HG02623 (cell line): ENCODE results near the gene PER2.

Experiments used
- ATAC-seq: cut with Tn5 transposase; IDR thresholded peaks from one replicate; pipeline ENCODE4 v1.9.1; 2021; ENCODE audit warnings: moderate library complexity; ENCODE audit not compliant: unreplicated experiment

PER2 gene

DNA sequence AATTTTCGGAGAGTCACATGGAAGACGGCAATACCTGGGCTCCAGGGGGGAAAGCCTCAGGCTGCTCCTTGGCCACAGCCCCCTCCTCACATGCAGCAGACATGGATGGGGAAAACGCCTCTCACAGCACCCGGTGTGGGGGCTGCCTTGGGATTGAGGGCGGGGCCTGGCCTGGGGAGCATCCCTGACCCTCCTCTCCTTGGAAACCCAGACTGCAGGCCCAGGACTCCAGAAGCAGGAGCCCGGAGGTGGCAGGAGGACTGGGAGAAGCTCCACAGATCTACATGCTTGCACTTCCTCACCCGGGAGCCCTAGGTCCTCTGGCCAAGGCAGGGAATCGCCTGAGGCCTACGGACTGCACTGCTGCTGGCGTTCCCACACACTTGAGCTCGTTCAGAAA, 36.4 kb downstream of the PER2 start:
- no peak for ATAC-seq

DNA sequence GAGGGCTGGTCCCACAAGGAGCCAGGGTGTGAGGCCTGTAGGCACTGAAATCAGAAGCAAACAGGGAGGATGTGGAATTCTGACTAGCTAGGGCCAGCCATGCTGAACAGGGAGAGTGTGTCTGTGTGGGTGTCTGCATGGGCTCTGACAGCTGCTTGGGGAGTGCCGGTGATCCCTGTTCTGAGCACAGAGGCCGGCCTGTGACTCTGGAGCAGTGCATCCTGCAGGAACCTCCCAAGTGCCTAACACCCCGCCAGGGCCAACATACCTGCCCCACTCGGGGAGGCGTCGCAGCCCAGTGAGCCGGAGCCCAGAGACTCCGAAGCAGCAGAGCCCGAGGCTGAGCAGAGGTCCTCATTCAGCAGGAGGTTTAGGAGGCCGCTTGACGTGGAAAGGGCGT, 37.1 kb downstream of the PER2 start:
- no peak for ATAC-seq

DNA sequence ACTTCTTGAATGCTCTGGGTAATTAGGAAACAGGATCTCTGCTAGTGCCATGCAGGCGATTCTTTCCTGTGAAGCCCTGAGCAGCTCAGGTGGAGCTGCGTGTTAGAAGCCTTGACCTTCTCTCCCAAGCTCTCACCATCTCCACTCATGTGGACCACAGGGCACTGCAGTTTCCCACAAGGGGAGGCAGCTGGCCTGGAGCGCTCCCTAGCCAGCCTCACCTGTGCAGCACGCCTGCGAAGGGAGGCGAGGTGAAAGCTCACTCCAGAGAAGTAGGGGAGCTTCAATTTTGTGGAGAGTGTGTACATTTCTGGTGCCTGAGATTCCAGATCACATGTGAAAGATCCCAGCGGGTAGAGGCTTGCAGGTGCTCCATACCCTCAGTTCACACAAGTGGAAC, 37.5 kb downstream of the PER2 start:
- ATAC-seq: no peak

DNA sequence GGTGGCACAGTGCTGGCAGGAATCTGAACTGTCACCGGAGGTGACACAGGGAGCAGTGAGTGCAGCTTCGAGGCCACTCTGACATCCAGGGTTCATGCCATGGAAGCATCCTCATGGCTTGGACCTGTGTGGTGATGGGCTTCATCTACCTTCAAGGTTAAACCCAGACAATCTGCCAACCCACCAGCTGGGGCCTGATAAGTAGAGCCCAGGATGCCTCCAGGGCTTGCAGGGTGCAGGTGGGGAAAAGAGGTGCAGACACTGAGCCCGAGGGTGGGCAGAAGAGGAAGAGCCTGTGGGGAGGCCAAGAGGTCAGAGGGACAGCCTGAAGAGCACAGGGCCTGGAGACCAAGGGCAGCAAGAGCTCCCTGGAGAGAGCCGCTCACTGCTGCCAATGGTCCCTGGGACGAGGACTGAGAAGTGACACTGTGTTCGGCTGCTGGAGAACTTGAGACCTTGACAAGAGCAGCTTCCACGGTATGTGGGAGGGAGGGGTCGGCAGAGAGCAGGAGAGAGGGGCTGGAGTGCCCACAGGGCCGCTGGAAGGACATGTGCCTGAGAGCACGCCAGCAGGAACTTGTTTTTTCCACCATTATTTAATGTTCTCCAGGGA, 40.5 kb downstream of the PER2 start:
- no peak for ATAC-seq

DNA sequence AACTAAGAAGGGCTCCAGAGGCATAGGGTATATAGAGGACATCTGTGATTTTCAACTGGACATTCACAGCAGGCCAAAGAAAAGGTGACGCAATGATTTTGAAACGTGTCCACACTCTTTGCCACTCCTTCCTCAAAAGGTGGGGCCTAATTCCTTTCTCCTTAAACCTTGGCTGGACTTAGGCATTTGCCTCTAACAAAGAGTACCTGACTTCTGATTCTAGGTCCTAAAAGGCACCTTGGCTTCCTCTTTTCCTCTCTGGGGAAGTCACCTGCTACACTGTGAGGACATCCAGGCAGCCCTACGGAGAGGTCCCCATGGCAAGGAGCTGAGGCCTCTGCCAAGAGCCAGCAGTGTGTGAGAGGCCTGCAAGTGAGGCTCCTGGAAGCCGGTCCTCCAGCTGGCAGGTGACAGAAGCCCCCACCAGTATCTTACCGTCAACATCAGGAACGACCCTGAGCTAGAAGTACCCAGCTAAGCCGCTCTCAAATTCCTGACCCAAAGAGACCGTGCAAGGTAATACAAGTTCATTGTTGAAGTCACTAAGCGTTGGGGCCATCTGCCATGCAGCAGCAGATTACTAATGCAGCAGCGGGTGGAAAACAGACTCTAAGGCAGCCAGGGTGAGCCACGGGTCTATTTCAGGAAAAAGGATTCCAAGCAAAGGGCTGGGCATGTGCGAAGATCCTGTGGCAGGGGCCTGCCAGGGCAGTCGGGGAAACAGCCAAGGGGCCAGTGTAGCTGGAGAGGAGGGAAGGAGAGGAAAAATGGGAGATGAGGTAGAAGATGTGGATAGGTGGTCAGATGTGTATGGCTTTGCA, 41.2 kb downstream of the PER2 start:
- no peak for ATAC-seq

DNA sequence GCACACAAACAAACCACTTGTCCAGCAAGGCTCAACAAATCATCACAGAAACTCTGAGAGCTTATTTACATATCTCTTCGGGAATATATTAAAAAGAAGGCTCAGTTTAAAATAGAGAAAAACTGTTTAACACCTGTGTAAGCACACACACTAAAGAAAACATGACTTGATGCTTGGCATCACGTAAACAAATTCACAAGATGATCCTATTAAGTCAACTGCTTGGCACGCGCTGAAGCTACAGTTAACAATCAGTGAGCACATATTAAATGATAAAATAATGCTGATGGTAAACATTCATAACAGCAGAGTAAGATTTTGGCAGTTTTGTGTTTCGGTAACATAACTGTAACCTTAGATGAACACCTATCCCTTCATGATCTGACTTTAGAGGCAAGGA, 44.3 kb downstream of the PER2 start:
- no peak for ATAC-seq

DNA sequence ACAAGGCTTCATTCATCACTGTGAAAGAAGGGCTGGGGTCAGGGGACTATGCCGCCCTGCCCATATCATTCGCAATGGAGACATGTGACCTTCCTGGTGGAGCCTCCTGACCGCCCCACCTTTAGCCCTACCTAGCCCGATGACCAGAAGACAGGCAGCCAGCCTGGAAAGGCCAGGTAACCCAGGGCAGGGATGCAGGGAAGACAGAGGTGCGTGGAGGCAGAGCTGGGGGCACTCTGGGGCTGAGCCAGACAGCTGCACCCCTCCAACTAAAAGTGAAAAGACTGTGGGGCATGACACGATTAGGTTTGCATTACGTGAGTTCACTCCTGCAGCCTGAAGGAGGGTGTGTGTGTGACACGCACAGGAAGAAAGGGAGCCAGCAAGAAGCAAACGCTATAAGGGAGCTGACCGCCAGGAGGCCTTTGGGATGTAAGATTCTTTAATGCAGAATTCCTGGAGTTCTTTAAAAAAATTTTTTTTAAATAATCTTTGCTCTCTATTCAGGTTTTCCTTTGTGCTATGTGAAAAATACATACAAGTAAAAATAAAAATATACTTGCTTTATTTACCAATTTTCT, 44.8 kb downstream of the PER2 start:
- no peak for ATAC-seq

DNA sequence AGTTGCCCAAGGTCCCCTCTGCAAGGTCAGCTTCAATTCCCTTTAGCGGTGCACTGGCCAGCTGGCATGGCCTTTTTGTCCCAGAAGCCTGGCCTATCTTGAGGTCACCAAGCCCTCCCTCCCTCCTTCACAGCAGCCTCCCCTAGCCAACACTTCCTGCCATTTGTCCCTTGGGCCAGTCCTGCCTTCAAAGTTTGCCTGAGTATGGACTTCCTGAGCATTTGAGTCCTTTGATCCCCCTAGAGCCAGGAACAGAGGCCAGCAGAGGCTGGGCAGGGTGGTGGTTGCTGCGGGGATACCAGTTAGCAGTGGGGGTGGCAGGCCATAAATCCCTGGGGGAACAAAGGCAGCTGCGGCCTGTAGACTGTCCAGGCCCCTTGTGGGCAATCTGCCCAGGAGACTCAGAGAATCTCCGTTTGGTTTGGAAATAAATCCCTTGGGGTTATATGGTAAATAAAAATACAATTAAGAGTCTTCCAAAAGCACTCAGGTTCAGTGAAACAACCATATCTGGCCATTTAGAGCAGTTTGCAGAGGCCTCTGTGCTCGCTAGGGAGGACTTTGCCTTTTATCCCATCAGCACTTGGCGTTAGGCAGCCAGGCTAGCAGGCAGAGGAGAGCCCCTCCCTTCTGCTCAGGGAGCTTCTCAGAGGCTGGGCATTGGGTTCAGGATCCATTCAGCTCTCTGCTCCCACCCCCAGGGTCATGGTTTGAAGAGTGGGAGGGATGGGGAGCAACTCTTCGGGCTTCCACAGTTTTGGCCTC, 45.5 kb downstream of the PER2 start:
- ATAC-seq: no peak

DNA sequence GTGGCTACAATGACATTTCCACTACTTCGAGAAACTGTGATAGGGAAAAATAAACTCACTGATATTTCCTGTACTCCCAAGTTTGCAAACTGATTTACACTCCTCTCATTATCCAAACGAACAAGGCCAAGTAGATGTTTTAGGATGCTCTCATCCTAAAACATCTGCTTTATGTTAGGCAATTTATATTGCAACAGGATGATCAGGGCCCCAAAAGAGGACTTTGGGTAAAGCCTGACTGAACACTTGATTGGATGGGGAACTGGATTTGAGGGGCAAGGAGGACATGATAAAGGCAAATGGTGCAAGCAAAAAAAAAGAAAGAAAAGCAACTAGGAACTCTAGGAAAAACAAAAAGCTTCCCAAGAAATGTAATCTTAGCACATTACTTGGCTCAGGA, 46.4 kb downstream of the PER2 start:
- ATAC-seq: no peak

DNA sequence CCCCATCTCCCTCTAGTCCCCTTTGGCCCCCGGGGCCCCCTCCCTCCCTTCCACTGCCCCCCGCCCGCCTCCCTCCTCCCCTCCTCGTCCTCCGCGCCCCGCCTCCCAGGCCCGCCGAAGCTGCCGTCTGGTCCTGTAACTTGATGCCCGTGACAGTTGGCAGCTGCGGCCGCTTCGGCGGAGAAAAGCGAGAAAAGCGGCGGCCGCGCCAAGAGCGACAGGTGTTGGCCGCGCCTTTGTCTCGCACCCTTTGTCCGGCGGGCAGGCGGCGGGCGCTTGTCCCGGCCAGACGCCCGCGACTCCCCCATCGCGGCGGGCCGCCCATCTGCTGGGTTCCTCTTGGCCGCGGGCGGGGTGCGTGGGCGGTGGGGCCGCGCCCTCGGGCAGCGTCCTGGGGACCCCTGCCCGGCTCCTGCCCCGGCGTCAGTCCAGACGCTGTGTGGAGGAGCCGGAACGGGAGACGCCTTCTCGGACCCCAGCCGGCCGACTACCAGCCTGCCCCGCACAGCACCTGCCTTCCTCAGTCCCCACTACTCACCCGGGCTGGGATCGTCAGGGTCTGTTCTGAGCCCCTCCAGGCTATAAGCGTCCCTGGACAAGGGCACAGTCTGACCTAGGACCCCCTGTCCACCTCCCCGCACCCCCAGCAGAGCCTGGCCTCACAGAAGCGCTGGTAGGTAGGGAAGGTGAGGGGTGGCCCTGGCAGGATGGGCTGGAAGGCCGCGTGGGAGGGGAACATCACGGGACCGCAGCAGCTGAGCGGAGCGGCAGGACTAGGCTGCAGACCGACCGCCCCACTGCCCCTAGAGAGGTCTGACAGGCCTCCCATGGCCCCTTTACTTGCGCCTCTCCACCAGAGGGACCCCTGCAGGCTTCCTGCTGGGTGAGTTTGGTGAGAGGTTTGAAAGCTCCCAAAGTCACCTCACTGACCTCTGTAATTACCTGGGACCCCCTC, 47.4 kb downstream of the PER2 start:
- no peak for ATAC-seq

DNA sequence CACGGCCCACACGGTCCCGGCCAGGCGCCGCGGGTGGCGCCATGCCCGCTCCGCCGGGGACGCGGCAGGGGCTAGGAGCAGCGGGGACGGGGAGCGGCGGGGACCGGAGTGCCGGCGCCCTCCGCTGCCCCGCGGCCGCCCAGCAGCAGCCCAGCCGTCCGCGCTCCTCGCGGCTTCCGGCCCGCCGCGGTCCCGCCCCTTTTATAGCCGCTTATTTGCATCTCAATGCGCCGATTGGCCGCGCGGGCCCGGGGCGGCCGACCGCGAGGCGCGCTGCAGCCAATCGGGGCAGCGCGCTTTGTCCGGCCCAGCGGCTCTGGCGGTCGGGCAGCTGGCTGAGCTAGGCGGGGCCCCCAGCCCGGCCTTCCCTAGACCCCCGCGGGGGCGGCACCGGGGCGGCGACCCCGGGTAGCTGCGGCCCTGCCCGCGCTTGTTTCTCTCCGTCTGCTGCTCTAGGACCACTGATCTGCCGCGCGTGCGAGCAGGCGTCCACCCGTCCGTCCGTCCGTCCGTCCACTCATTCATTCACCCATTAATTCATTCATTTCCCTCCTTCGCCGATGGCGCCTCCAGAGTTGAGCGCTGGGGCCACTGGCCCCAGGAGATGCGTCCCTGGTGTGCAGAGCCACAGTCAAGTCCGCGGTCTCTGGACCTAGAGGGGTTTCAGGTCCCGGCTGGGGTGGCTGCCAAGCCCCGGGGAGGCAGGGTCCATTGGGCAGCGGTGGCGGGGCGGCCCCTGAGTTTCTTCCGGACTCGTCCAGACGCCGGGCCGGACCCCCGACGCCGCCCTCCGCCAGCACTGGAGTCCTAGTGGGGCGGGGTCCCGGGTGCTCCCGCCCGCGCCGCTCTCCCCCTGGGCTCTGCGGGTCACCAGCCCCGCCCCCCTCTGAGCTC, 48.3 kb downstream of the PER2 start, which contains the start of gene HES6:
HES6 (minus strand) TSS at position 176 of the 894 bp plus-strand sequence; CDS start at position 43, 133 bp downstream.
- peak; percentile 92 for ATAC-seq

DNA sequence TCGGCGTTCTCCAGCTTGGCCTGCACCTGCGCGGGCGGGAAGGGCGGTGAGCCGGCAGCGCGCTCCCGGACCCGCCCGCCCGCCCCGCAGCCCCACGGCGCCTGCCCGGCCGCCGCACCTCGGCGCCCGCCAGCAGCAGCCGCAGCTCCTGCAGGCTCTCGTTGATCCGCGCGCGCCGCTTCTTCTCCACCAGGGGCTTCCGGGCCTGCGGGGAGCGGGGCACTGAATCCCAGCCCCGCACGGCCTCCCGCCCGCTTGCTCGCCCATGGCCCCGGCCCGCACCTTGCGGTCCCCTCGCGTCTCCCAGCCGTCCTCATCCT, 48.9 kb downstream of the PER2 start:
- ATAC-seq: peak; percentile 6

DNA sequence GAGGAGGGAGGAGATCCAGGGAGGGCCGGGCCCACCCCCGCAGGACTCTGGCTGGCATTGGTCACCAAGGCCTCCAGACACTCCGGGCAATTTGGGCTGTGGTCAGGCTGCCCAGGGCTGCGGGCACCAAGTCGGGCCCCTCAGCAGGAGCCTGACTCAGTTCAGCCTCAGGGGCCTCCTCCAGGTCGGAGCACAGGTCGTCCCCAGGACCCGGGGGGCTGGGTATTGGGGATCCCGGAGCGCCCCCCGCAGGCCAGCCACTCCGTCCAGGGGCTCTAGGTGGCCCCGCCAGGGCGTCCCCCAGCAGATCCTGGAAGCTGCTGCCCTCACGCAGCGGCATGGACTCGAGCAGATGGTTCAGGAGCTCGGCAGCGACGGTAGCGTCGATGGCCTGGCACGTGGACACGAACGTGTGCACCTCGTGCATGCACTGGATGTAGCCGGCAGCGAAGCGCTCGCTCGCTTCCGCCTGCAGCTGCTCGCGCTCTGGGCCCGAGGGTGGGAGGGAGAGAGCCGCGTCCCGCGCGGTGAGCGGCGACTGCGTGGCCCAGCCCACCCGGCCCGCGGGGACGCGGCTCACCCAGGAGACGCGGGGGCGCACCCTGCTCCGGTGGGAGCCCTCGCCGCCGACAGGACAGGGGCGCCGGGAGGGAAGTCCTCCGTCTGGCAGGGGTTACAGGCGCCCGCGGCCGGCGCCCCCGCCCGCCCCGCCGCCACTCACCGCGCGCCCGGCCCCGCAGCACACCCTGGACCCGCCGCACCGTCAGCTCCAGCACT, 49.5 kb downstream of the PER2 start:
- ATAC-seq: no peak

DNA sequence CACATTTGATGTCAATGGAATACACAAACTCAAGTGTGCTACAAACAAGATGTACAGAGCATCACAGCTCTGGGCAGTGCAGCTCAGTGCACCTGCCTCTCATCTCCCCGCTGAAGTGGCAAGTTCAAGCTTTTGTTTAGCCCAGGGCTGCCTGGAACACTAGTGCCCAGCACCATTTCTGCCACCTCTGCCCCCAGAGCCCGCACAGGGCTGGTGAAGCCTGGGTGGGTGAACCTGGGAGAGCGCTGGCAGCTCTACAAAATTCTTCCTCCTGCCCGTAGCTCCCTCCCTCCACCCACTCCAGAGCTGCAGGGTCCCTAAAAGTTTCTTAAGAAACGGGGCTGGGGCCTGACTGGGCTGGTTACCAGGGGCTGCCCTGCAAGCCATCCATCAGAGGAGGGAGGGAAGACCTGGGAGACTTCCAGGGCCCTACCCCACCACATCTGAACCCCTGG, 50.1 kb downstream of the PER2 start:
- no peak for ATAC-seq

DNA sequence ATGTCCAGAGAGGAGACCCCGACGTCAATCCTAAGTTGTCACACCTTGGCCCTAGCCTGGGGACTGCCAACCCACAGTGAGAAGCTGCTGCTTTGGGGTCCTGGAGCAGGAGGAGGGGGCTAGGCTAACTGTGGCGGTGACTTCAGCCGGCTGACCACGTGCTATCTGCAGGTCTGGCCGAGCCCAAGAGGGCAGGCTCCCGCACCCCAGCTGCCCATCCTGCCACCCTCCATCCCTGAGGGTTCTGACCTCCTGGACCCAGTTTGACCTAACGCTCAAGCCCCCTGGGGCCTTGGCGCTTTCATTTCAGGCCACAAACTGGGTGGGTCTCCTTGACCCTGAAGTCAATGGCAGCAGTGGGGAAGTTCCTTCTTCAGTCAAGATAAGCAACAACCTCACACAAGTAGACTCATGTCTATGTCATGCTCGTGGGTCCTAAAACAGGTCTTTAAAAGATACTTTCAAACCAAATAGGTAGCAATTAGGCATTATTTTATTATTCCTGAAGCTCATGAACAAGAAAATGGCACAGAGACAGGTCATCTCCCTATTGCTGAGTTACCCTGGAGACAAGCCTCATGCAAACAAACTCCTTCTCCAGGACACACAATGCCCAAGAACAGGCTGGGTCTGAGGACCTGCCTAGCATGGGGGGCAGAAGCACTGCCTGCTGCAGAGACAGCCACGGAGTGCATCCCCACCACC, 50.8 kb downstream of the PER2 start:
- no peak for ATAC-seq

DNA sequence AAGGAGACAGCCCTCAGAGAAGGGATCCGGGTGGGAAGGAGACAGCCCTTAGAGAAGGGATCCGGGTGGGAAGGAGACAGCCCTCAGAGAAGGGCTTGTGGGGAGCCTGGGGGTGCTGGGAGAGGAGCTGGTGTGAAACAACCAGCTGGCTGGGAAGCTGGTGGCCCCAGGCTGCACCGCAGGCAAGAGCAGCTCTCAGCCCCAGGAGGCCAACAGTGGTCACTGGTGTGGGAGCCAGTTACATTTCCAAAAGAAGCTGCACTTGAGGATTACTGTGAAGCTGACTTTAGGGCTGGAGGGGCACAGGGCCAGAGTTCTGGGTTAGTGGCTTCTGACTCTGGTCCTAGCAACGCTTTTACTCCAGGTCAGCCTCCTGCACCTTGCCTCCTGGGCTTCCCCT, 51.8 kb downstream of the PER2 start:
- ATAC-seq: no peak

DNA sequence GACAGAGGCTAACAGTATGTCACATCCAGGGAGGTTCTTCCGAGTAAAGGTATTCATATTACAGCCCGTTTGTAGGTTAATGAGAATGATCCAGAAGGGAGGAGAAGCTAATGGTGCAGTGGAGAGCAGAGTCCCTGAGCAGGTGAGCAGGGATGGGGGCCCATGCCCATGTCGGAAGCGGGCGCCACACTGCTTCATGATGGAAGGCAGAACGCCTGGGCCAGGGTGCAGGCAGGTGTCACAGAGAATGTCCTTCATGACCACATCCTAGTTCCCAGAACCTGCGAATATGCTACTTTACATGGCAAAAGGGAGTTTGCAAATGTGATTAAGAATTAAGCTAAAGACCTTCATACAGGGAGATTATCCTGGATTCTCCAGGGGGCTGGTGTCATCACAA, 52.6 kb downstream of the PER2 start:
- no peak for ATAC-seq

DNA sequence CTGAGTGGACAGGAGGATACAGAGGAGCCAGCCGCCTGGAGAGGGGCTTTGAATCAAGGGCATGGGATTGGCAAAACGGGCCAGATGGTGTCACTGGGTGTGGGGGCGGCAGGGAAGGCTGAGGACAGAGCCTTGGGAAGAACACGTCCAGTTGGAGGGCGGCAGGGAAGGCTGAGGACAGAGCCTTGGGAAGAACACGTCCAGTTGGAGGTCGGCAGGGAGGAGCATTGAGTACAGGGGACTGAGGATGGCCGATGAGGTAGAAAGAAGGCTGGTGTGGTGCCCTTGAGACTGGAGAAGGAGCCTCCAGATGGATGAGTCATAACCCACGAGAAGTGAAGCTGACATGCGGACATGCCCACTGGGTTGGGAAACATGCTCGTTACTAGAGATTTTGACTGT, 53.1 kb downstream of the PER2 start:
- no peak for ATAC-seq
